Astrocyte (in vitro differentiated cells and primary cell): Measurements from ENCODE around the gene ZNF687. TPM values are rescaled to one million over a fixed set of nuclear protein-coding genes. Genes with fewer than 3 reads are reported as not detected.

Experiments used
- DNase-seq: peaks from one replicate; pipeline ENCODE4 v3.0.0-alpha.2; 2010; ENCODE audit warnings: low read depth
- FAIRE-seq: peaks from 2 replicates; lab custom pipeline; 2011; peaks lifted over from hg19 to GRCh38; lab: Jason Lieb, UNC
- H2AFZ ChIP-seq: 2 replicates; pipeline ENCODE4 v1.6.0; 2012; ENCODE audit warnings: low read depth, low read length, inconsistent platforms
- H3K27ac ChIP-seq: 2 replicates; pipeline ENCODE4 v1.5.1; 2011; ENCODE audit warnings: low read depth, low read length, inconsistent platforms
- H3K27me3 ChIP-seq: 2 replicates; pipeline ENCODE4 v1.6.0; 2011; ENCODE audit warnings: low read length, inconsistent platforms; ENCODE audit not compliant: insufficient read depth
- H3K36me3 ChIP-seq: 2 replicates; pipeline ENCODE4 v1.5.1; 2011; ENCODE audit warnings: low read length, inconsistent platforms; ENCODE audit not compliant: insufficient read depth
- H3K4me1 ChIP-seq: 2 replicates; pipeline ENCODE4 v1.5.1; 2011; ENCODE audit warnings: low read length, inconsistent platforms; ENCODE audit not compliant: insufficient read depth
- H3K4me2 ChIP-seq: 2 replicates; pipeline ENCODE4 v1.6.0; 2012; ENCODE audit warnings: low read length, inconsistent platforms
- H3K4me3 ChIP-seq: 2 replicates; pipeline ENCODE4 v1.5.1; 2011; ENCODE audit warnings: low read depth, mild to moderate bottlenecking, low read length, inconsistent platforms; ENCODE audit not compliant: insufficient read depth
- H3K79me2 ChIP-seq: 2 replicates; pipeline ENCODE4 v1.6.0; 2012; ENCODE audit warnings: mild to moderate bottlenecking, low read length, inconsistent platforms; ENCODE audit not compliant: insufficient read depth
- H3K9ac ChIP-seq: 2 replicates; pipeline ENCODE4 v1.6.0; 2012; ENCODE audit warnings: mild to moderate bottlenecking, low read length, inconsistent platforms
- H3K9me3 ChIP-seq: 2 replicates; pipeline ENCODE4 v1.5.1; 2012; ENCODE audit warnings: low read depth, mild to moderate bottlenecking, low read length, inconsistent platforms; ENCODE audit not compliant: insufficient read depth
- H4K20me1 ChIP-seq: 2 replicates; pipeline ENCODE4 v1.6.0; 2012; ENCODE audit warnings: low read length, inconsistent platforms; ENCODE audit not compliant: insufficient read depth
- H3K27ac Mint-ChIP-seq: one replicate; pipeline ENCODE4 v1.8.0; 2021; ENCODE audit warnings: mild to moderate bottlenecking, mixed read lengths; ENCODE audit not compliant: unreplicated experiment
- H3K27me3 Mint-ChIP-seq: one replicate; pipeline ENCODE4 v1.8.0; 2021; ENCODE audit warnings: low read depth, mixed read lengths; ENCODE audit not compliant: unreplicated experiment
- H3K36me3 Mint-ChIP-seq: one replicate; pipeline ENCODE4 v1.8.0; 2021; ENCODE audit warnings: low read depth, mixed read lengths; ENCODE audit not compliant: unreplicated experiment
- H3K4me1 Mint-ChIP-seq: one replicate; pipeline ENCODE4 v1.8.0; 2021; ENCODE audit warnings: low read depth, mixed read lengths; ENCODE audit not compliant: unreplicated experiment
- H3K4me3 Mint-ChIP-seq: one replicate; pipeline ENCODE4 v1.8.0; 2021; ENCODE audit warnings: mild to moderate bottlenecking, moderate library complexity, mixed read lengths; ENCODE audit not compliant: unreplicated experiment
- H3K9me3 Mint-ChIP-seq: one replicate; pipeline ENCODE4 v1.8.0; 2021; ENCODE audit warnings: mild to moderate bottlenecking, mixed read lengths; ENCODE audit not compliant: unreplicated experiment
- EZH2 ChIP-seq: IDR thresholded peaks from 2 replicates; pipeline ENCODE4 v1.6.1; 2012; ENCODE audit warnings: mild to moderate bottlenecking, low read length, inconsistent platforms; ENCODE audit not compliant: insufficient read depth
- total RNA-seq: library from RNA; stranded (reverse); gene quantifications from 2 replicates; pipeline ENCODE4 v1.2.1, GENCODE V29; 2021
- TF ChIP-seq, protein P1 (sequence below): IDR thresholded peaks from 2 replicates; pipeline ENCODE4 v1.5.1; 2011; ENCODE audit warnings: low read depth, mild to moderate bottlenecking, inconsistent platforms, low read length, moderate library complexity; ENCODE audit not compliant: insufficient read depth

The ZNF687 gene
- total RNA-seq, 1 donor from 2014 or later = 15.4 TPM

DNA sequence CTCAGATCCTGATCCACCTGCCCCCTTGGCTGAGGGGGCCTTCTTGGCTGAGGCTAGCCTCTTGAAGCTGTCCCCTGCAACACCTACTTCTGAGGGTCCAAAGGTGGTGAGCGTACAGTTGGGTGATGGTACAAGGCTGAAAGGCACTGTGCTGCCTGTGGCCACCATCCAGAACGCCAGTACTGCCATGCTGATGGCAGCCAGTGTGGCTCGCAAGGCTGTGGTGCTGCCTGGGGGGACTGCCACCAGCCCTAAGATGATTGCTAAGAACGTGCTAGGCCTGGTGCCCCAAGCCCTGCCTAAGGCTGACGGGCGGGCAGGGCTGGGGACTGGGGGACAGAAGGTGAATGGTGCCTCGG lies 5.2 kb downstream of the ZNF687 start:
- H3K36me3 ChIP-seq = peaks cover 10% of the 10 kb centered on the region
- no peak overlapping the region for H3K4me3 Mint-ChIP-seq
- H3K9me3 ChIP-seq = no peaks in the 10 kb centered on the region
- TF ChIP-seq, protein P1, sequence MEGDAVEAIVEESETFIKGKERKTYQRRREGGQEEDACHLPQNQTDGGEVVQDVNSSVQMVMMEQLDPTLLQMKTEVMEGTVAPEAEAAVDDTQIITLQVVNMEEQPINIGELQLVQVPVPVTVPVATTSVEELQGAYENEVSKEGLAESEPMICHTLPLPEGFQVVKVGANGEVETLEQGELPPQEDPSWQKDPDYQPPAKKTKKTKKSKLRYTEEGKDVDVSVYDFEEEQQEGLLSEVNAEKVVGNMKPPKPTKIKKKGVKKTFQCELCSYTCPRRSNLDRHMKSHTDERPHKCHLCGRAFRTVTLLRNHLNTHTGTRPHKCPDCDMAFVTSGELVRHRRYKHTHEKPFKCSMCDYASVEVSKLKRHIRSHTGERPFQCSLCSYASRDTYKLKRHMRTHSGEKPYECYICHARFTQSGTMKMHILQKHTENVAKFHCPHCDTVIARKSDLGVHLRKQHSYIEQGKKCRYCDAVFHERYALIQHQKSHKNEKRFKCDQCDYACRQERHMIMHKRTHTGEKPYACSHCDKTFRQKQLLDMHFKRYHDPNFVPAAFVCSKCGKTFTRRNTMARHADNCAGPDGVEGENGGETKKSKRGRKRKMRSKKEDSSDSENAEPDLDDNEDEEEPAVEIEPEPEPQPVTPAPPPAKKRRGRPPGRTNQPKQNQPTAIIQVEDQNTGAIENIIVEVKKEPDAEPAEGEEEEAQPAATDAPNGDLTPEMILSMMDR = no peak
- TF ChIP-seq EZH2 = no peak
- H3K9ac ChIP-seq = no peak overlapping the region
- H3K27me3 Mint-ChIP-seq = no peaks in the 10 kb centered on the region
- H4K20me1 ChIP-seq = peaks cover 59% of the 10 kb centered on the region
- H3K27ac Mint-ChIP-seq = no peak overlapping the region
- peaks cover 9% of the 10 kb centered on the region for H3K4me1 ChIP-seq
- no peaks in the 10 kb centered on the region for H3K9me3 Mint-ChIP-seq
- no peak for DNase-seq
- no peak overlapping the region for H3K27ac ChIP-seq
- H2AFZ ChIP-seq = no peak overlapping the region
- no peaks in the 10 kb centered on the region for H3K27me3 ChIP-seq
- H3K79me2 ChIP-seq = peaks cover 48% of the 10 kb centered on the region
- FAIRE-seq = no peak
- H3K4me1 Mint-ChIP-seq = peaks cover 12% of the 10 kb centered on the region
- peaks cover 32% of the 10 kb centered on the region for H3K36me3 Mint-ChIP-seq
- H3K4me2 ChIP-seq = no peak overlapping the region
- H3K4me3 ChIP-seq = no peak overlapping the region

DNA sequence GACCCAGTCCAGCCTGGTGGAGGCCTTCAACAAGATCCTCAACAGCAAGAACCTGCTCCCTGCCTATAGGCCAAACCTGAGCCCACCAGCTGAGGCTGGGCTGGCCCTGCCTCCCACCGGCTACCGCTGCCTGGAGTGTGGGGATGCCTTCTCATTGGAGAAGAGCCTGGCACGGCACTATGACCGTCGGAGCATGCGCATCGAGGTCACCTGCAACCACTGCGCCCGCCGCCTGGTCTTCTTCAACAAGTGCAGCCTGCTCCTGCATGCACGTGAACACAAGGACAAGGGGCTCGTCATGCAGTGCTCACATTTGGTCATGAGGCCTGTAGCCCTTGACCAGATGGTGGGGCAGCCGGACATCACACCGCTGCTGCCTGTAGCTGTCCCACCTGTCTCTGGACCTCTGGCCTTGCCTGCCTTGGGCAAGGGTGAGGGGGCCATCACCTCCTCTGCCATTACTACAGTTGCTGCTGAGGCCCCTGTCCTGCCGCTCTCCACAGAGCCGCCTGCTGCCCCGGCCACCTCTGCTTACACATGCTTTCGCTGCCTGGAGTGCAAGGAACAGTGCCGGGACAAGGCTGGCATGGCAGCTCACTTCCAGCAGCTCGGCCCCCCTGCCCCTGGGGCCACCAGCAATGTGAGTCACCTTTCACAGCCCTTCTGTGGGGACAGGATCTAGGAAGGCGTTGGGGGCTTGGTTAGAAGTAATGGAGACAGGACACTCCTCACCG lies 5.8 kb downstream of the ZNF687 start:
- no peak overlapping the region for H2AFZ ChIP-seq
- peaks cover 14% of the 10 kb centered on the region for H3K36me3 ChIP-seq
- peaks cover 37% of the 10 kb centered on the region for H3K36me3 Mint-ChIP-seq
- H3K27ac ChIP-seq = no peak overlapping the region
- H3K27me3 Mint-ChIP-seq = no peaks in the 10 kb centered on the region
- no peak overlapping the region for H3K4me3 ChIP-seq
- H4K20me1 ChIP-seq = peaks cover 59% of the 10 kb centered on the region
- no peak for TF ChIP-seq EZH2
- TF ChIP-seq, protein P1 = no peak
- no peak overlapping the region for H3K27ac Mint-ChIP-seq
- no peaks in the 10 kb centered on the region for H3K27me3 ChIP-seq
- H3K9me3 ChIP-seq = no peaks in the 10 kb centered on the region
- DNase-seq = no peak
- H3K4me2 ChIP-seq = no peak overlapping the region
- H3K79me2 ChIP-seq = peaks cover 42% of the 10 kb centered on the region
- H3K9me3 Mint-ChIP-seq = no peaks in the 10 kb centered on the region
- H3K4me3 Mint-ChIP-seq = no peak overlapping the region
- peaks cover 12% of the 10 kb centered on the region for H3K4me1 Mint-ChIP-seq
- H3K4me1 ChIP-seq = peaks cover 9% of the 10 kb centered on the region
- no peak for FAIRE-seq
- no peak overlapping the region for H3K9ac ChIP-seq

DNA sequence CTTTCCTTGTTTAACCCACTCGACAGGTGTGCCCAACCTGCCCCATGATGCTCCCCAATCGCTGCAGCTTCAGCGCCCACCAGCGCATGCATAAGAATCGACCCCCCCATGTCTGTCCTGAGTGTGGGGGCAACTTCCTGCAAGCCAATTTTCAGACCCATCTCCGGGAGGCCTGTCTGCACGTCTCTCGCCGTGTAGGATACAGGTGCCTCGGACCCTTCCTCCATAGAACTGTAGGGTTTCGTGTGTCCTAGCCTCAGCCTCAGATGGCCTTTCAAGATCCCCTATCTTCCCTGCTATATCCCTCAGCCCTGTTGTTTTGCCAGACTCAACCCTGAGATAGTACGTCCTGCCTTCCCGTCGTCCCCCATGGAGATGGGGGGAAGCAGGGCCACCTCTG lies 6.4 kb downstream of the ZNF687 start:
- H3K36me3 Mint-ChIP-seq = peaks cover 40% of the 10 kb centered on the region
- no peak overlapping the region for H3K9ac ChIP-seq
- peaks cover 36% of the 10 kb centered on the region for H3K79me2 ChIP-seq
- DNase-seq = no peak
- peaks cover 15% of the 10 kb centered on the region for H3K36me3 ChIP-seq
- H3K9me3 Mint-ChIP-seq = no peaks in the 10 kb centered on the region
- TF ChIP-seq EZH2 = no peak
- no peaks in the 10 kb centered on the region for H3K27me3 ChIP-seq
- no peak overlapping the region for H3K27ac ChIP-seq
- FAIRE-seq = no peak
- no peak overlapping the region for H2AFZ ChIP-seq
- H3K4me2 ChIP-seq = no peak overlapping the region
- peak overlapping the region; percentile 87 for H3K27ac Mint-ChIP-seq
- no peaks in the 10 kb centered on the region for H3K27me3 Mint-ChIP-seq
- no peak overlapping the region for H3K4me3 Mint-ChIP-seq
- peaks cover 57% of the 10 kb centered on the region for H4K20me1 ChIP-seq
- peaks cover 12% of the 10 kb centered on the region for H3K4me1 Mint-ChIP-seq
- no peak overlapping the region for H3K4me3 ChIP-seq
- H3K9me3 ChIP-seq = no peaks in the 10 kb centered on the region
- peaks cover 8% of the 10 kb centered on the region for H3K4me1 ChIP-seq
